HL-60/S4 treated with phorbol 12-myristate 13-acetate at 8.2 ng/mL for 4 days and 3 days (cell line): Measurements from ENCODE around the gene STAC.
"Not testable (repeated sequence)": the region's sequence is repeated elsewhere in the genome, so short reads cannot be mapped to it uniquely, and the experiment has no call there.

ENCODE experiments used
- in situ Hi-C: fragments of 300-500 bp; cut with MboI; formaldehyde crosslinking; loops from 2 replicates; pipeline ENCODE4 v1.15.0; 2022; ENCODE audit warnings: low sequenced_read_pairs

STAC gene

GRCh38 chr3:36562945-36563344, 182.6 kb downstream of the STAC start:
- in situ Hi-C loops: no loop called here

DNA sequence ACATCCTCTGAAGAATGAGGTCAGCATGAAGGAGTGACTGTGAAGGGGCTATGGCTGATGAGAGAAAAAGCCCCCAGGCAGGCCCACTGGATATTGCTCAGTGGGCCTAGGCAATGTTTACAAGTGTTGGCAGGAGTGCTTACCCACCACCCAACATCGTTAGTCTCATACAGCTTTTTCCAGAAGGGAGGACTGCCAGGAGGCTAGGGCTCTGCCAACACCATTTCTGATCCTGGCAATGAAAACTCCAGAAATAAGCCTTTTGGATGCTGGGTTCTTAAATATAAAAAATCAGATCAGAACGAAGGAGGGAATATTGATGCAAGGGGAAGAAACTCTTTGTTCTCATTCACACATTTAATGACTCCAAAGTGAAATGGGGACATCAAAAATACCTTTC, 194.9 kb downstream of the STAC start:
- in situ Hi-C loops: no loop called here

- in situ Hi-C loops: not testable (repeated sequence)
Measured at GRCh38 chr3:36578418-36578817, 198.1 kb downstream of the STAC start.

- in situ Hi-C loops: no loop called here
Measured at GRCh38 chr3:36579746-36580145, 199.4 kb downstream of the STAC start.

- in situ Hi-C loops: no loop called here
Measured at GRCh38 chr3:36580716-36581115, 200.4 kb downstream of the STAC start.

GRCh38 chr3:36591959-36592358, 211.7 kb downstream of the STAC start:
- in situ Hi-C loops: no loop called here

- in situ Hi-C loops: no loop called here
Measured at GRCh38 chr3:36595511-36595910, 215.2 kb downstream of the STAC start.

DNA sequence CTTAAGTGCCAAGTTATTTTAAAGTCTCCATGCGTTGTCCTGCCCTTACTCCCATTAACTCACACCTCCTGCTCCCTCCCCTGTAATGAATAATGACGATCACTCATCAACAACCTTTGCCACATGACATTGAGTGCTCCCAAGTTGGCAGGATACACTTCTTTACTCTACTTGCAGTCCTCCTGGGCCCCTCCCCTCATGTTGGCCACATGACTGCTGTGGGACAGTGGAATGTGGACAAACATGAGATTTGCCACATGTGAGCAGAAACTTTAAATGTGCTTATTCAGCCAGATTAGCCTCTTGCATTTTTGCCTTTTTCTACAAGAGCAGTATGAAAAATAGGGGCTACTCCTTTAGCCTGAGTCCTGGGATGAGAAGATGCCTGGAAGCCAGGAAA, 216.1 kb downstream of the STAC start:
- in situ Hi-C loops: no loop called here

GRCh38 chr3:36597422-36597821, 217.1 kb downstream of the STAC start:
- in situ Hi-C loops: no loop called here
